HG03432 (cell line): ENCODE results near the gene ROBO1.

Experiments
- ATAC-seq: cut with Tn5 transposase; IDR thresholded peaks from one replicate; pipeline ENCODE4 v1.9.1; 2021; ENCODE audit warnings: mild to moderate bottlenecking, moderate library complexity; ENCODE audit not compliant: unreplicated experiment

ROBO1 gene

DNA sequence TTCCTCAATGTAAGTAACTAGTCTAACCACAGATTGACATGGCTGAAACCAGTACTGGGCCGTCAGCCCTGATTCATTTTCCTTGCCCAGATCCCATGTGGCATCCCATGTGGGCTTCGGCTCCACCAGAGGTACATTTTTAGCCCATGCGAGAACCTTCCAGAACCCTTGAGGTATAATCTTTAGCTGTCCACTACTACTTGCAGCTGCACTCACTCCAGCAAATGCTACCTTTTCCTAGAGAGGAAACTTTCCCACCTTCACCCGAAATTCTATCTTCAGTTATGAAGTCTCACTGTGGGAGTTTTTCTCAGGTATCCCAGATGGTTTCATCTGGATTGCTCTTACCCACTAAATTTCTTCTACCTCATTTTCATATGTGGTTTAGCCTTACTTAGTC lies 907.2 kb downstream of the ROBO1 start:
- ATAC-seq, result no peak

- ATAC-seq, result no peak
Observed at GRCh38 chr3:78858910-78859309, 908.9 kb downstream of the ROBO1 start.

- ATAC-seq, result no peak
Observed at GRCh38 chr3:78858174-78858573, 909.6 kb downstream of the ROBO1 start.

DNA sequence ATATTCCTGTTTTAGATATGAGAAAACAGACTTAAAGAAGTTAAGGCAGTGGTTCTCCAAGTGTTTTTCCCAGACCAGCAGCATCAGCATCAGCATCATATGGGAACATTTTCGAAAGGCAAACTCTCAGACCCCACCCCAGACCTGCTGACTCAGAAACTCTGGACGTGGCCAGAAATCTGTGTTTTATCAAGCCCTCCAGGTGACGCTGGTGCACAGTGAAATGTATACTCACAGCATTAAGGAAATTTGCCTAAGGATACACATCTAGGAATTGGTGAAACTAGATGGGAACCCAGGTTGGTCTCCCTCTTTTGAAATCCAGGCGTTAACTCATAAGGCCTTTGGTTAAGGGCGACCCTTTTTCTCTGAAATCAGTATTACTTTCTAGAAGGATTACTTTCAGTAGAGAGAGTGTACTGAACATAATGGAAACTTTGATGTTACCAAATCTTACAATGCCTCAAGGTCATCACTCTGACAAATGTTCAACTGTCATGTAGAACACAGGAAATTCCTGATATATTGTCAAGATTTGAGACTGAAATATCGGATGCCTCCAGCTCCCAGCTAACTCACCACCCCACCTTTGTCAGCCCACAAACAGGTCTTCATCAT lies 910.2 kb downstream of the ROBO1 start:
- no peak for ATAC-seq

DNA sequence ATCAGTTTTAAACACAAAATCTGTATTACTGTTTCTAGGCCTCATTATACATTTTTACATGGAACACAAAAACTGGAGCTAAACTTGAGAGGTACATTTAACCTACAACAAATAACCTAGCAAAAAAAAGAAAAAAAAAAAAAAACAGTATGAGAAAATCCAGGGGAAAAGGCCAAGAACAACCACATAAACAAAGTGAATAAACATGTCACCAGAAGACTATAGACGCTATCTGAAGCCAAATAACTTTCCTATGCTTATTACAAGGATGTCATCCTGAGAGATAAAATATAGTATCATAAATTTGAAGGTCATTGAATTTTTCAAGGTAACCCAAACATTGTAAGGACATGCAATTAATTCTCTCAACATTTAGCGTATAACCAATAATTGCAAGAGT lies 911.6 kb downstream of the ROBO1 start:
- no peak for ATAC-seq

DNA sequence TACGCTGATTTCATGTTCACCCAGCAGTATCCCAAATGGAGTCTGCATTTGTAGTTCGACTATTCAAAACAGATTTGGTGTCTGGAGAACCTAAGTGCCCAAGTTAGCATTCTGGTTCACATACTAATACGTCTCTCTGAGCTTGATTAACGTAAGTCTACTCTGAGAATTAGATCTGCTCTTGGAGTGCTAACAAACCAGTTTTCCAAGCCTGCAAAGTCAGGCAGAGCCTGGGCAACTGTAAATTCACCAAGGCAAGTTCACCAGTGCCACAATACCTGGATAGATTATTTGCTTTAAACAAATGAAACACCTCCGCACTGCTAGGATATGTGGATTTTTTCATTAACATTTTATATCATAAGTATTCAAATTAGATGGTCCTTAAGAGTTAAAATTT lies 912.6 kb downstream of the ROBO1 start:
- ATAC-seq, result no peak

- no peak for ATAC-seq
Observed at GRCh38 chr3:78848392-78849288, 919.2 kb downstream of the ROBO1 start.

GRCh38 chr3:78847603-78848002 lies 920.2 kb downstream of the ROBO1 start:
- no peak for ATAC-seq

DNA sequence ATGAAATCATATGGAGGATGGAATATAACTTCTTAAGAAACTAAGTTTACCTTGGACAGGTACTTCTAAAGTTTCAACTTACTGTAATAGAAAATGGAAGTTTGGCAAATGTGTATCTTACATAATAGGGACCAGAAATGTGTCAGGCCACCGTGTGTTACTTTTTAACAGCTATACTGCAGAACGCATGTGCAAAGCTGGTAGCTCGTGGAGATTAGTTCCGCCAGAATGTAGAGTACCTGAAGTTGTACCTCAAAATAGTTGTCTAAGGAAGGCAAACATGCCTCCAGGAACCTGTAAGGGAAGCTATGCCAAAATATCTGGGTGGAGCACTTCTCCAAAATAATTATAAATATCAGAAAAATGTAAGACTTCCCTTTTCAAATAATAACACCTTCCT lies 920.6 kb downstream of the ROBO1 start:
- ATAC-seq, result no peak

GRCh38 chr3:78846718-78847117 lies 921.1 kb downstream of the ROBO1 start:
- ATAC-seq, result no peak

DNA sequence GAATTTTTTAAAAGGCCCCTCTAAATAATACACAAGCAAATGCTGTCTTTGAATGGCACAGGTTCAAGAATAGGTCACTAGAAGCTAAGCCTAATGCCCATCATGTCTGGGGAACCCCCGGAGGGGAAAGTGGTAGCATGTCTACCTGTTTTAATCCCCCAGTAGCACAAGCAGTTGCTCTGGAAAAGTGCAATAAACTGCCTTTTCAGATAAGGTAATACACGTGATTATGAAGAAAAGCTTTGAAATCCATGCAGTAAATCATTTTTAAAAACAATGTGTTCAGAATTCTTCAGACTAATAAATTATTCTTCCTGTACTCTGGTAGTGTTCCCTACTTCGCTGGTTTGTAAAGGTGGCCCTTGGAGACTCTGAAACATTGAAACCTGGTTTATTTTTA lies 922.2 kb downstream of the ROBO1 start:
- no peak for ATAC-seq

DNA sequence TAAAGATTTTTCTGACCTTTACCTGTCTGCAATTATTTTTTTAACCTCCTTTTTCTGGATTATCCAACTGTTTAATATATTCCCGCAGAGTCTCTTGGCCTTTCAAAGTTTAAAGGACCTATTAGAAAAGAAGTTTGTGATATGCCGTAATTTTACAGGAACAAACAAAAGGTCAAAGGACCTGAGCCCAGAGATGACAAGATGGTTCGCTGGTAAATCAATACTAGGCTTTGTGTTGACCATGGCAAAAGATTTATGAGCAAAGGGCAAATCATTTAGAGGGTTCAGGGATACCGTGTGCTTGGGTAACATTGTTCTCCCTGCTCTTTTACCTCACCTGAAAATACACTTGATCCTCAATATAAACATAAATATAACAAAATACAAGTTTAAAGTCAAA lies 923.5 kb downstream of the ROBO1 start:
- ATAC-seq, result no peak

GRCh38 chr3:78839693-78840092 lies 928.1 kb downstream of the ROBO1 start:
- ATAC-seq, result no peak

GRCh38 chr3:78838362-78838761 lies 929.4 kb downstream of the ROBO1 start:
- no peak for ATAC-seq

DNA sequence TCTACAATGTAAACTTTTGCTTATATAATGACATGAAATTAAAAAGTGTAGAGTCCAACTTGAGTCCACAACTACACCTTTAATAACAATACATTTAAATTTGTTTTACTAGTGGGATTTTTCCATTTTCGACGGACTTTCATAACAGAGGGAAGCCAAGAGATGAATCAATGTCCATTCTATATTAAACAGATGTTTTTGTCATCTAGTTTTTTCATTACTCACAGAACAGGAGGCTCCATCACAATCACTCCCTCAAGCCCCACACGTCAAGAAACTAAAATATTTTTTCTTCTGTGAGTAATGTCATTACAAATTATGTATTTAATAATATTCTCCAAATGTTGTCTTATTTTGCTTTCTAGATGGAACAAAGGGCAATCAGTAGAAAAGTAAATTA lies 932.9 kb downstream of the ROBO1 start:
- no peak for ATAC-seq

GRCh38 chr3:78832785-78833204 lies 935.0 kb downstream of the ROBO1 start:
- no peak for ATAC-seq

DNA sequence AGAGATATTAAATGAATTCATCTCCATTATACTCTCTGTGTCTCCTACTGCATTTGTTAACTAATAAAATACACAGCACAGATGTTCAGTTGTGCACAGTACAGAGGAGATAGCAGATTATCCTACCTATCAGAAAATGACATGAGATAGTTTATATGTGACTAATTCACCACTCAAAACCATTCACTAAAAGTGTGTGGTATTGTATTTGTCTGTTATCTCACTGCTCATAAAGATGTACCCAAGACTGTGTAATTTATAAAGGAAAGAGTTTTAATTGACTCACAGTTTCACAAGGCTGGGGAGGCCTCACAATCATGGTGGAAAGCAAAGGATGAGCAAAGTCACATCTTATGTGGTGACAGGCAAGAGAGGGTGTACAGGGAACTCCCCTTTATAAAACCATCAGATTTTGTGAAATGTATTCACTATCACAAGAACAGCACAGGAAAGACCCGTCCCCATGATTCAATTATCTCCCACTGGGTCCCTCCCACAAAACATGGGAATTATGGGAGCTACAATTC lies 936.3 kb downstream of the ROBO1 start:
- no peak for ATAC-seq

- no peak for ATAC-seq
Observed at GRCh38 chr3:78830470-78830869, 937.3 kb downstream of the ROBO1 start.

GRCh38 chr3:78827618-78828017 lies 940.2 kb downstream of the ROBO1 start:
- ATAC-seq, result no peak

DNA sequence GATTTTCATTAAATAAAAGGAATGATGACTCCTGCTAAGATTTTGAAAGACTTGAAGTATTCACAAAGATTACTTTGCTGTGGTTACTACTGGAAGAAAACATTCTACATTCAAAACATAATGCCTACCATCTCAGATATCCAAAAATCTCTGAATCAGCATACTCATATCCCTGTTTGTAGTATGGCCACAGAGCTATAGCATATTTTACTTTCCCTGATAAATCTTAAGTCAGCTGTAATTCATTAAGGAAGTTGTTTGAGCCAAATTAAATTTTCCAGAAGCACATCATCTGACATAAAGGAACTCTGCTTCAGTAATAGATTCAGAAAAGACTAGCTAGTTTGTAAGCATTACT lies 942.0 kb downstream of the ROBO1 start:
- no peak for ATAC-seq

DNA sequence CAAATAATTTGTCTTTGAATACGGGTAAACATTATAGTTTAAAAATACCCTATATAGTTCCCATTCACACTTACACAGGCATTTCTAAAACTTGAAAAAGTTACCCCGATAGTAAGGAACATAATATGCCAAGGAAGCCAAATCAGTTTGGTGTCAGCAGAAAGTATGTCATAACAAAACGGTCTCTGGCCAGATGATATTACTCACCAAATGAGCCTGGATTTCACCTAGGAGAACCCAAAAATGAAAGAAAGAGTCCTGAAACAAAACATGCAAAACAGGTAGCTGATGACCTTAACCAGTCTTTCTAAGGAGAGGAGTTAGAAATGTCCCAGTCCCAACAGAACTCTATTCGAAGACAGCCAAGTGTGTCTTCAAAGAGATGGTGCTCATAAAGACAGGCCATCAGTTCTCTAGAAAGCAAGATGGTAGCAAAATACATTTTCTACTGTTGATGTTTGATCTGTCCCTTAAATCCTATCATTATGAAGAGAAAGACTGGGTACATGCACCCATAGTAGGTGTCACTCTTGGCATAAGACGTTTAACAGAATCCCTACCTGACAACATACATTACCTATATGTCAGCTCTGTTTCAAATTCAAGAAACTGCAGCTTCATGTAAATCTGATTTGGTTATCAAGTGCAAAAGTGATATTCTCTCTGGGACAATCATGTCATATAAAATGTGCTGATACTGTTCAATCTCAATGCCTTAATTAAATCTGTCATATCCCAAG lies 942.5 kb downstream of the ROBO1 start:
- peak; percentile 86 for ATAC-seq

DNA sequence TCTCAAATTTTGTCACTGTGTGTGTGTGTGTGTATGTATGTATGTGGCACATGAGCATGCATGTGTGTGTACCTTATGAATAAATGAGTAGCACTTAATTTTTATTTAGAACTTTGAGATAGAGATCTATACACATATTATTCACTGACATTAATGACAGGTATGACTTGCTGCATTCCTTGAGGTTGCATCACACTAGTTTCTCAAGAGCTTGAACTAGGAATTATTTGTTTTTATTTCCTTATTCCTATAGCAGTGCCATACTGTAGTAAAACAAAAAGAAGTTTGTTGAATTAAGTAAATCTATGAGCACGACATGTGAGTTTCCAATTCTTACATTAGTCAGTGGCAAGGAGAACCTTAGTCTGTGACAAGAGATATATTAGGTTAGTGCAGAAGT lies 943.9 kb downstream of the ROBO1 start:
- ATAC-seq, result no peak
